Lower leg skin (tissue), 3 donors: ENCODE results near the gene CCR4.

Experiments
- POLR2A ChIP-seq, 2 donors: fragments of 450-650 bp; IDR thresholded peaks; one replicate each; pipeline ENCODE4 v1.6.1; 2016 to 2017; ENCODE audit warnings: antibody characterized with exemption in 2 of 2, mild to moderate bottlenecking in 1 of 2, moderate library complexity in 1 of 2
- TF ChIP-seq, protein P1 (sequence below), 3 donors: fragments of 450-650 bp; IDR thresholded peaks; one replicate each; pipeline ENCODE4 v1.5.1; 2016; ENCODE audit warnings: antibody characterized with exemption in 3 of 3, mild to moderate bottlenecking in 3 of 3, moderate library complexity in 2 of 3

DNA sequence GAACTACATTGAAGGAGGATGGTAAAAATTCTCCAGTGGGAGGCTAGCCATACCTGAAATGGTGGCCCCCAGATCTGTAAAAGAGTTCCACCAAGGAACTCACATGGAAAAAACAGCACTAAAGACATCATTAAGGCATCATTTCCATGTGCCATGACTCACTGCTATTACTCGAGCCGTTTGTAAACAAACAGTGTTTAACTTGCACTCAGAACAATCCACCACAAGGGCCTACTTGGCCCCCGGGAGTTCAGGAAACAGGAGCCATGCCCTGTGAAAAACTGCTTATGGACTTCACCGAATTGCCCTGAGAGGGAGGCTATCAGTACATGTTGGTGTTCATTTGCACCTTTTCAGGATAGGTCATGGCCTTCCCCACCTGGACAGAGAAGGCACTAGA is 18.2 kb downstream of the CCR4 start:
- TF ChIP-seq, protein P1, sequence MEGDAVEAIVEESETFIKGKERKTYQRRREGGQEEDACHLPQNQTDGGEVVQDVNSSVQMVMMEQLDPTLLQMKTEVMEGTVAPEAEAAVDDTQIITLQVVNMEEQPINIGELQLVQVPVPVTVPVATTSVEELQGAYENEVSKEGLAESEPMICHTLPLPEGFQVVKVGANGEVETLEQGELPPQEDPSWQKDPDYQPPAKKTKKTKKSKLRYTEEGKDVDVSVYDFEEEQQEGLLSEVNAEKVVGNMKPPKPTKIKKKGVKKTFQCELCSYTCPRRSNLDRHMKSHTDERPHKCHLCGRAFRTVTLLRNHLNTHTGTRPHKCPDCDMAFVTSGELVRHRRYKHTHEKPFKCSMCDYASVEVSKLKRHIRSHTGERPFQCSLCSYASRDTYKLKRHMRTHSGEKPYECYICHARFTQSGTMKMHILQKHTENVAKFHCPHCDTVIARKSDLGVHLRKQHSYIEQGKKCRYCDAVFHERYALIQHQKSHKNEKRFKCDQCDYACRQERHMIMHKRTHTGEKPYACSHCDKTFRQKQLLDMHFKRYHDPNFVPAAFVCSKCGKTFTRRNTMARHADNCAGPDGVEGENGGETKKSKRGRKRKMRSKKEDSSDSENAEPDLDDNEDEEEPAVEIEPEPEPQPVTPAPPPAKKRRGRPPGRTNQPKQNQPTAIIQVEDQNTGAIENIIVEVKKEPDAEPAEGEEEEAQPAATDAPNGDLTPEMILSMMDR (IDR thresholded peaks at IDR 0.05), result no peak
- no peak for TF ChIP-seq POLR2A (IDR thresholded peaks at IDR 0.05)
